Activated CD4-positive, alpha-beta T cell treated with anti-CD3 and anti-CD28 coated beads, Interleukin-2, Interleukin-4, amounts not matched to agents 100 ng/mL and 50 ng/mL, durations not matched to agents 16 hours and 8 hours (primary cell): ENCODE measurements around the gene BNC2.
"Not testable (repeated sequence)": the region's sequence is repeated elsewhere in the genome, so short reads cannot be mapped to it uniquely, and the experiment has no call there.

ENCODE experiments used
- DNase-seq: peaks from one replicate; pipeline ENCODE4 v3.0.0-alpha.2; 2020; ENCODE audit warnings: low spot score

BNC2 gene

DNA sequence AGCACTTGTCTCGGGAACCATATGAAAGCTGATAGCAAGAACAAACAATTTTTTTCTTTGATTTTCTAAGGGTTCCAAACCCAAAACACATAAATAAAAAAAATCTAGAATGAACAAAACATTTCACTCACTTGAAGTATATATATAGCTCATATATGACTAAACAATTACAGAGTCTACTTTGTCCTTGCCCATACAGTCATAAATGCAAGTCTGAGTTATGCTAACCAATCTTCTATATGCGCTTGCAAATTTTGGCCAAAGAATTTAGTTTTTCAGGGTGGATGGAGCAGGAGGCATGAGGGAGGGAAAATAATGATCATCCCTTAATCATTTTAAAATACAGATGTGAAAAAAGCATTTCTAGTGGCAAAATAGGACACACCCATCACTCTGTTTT is 370.1 kb downstream of the BNC2 start:
- DNase-seq = no peak

DNA sequence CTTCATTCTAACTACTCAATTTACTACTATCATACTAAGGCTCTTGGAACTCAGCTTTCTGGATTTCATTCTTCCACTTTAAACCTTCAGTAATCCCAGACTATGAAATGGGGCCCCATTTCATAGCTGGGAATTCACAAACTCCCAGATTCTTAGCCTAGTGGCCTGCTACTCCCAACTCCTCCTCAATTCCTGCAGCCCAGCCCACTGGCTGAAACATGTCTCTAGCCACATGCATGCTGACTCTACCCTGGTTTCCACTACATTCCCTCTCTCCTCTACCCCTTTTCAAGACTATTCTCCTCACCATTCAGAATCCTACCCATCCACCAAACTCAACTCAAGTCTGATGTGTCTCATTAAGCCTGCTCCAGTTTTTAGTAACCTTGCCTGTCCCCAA is 370.6 kb downstream of the BNC2 start:
- no peak for DNase-seq

DNA sequence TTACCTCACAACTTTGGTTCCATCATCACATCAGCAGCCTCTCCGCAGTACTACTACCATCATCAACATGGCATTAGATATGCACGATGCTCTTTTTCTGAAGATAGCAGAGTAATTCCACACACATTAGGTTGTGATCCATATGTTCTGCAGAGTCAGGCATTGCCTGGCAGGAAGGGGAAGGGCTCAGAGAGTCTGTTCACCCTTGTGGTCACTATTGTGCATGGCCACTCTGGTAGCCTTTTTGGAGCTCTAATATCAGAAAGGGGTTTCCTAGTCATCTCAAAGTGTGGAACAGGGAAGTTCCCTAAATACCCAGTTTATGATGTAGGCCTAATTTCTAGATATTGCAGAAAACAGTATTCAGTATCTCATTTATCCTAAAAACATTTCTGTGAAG is 373.6 kb downstream of the BNC2 start:
- no peak for DNase-seq

DNA sequence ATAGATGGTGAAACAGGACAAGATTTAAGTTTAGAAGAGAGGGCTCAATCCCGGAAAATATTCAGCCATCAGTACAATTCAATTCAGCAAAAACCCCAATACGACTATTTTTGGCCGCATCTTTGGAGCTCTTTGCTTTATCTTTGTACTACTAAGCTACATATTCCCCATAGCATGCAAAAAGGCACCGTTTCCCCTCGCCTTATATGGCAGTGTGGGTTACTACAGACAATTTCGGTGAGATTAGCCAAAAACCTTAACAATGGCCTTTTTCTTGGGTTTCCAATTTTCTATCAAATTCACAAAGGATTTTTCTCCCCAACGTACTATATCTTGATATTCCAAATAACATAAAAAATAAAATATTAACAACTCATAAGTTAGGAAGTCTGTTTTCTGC is 382.6 kb downstream of the BNC2 start:
- no peak for DNase-seq

DNA sequence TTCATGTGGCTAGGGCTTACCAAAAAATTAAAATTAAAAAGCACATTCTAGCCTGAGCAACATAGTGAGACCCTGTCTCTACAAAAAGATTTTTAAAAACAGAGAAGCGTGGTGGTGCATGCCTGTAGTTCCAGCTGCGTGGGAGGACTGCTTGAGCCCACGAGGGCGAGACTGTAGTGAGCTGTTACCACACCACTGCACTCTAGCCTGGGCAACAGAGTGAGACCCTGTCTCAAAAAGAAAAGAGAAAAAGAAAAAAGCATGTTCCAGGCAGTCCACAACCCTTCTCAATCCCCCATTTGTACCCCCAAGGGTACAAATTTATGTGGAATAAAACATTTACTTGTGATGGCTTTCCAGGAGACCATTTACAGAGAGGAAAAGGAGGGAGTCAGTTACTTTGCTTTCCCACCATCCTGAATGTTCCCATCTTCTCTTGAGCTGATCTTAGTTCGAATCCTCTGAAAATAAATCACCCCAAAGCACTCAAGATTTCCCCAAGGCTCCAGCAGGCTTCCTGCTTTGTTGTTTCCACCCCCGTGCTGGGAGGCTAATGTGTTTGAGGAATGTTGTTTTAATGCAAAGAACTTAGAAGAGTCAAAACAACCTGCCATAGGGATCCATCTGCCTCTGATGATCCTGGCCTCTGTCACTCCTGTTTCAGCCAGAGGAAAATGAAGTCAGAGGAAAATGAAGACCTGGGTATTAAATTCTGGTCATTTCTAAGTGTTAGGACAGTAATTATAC is 384.7 kb downstream of the BNC2 start:
- DNase-seq = no peak

DNA sequence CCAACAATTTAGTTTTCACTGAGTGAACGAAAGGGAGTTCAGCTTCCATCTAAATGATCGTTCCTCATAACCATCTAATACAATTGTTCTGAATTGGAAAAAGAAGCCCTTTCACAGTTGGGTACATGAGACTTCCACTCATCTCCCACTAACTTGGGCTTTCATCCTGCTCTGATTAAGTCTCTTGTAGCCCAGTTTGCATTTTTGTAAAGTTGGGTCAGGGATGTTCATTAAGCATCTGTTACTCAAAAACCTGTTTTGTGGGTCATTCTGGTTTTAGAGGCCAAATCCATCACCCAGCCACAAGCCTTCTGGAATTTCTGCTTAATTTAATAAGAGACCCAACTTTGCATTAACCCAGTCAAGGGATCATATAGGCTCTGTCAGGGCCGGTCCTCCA is 385.3 kb downstream of the BNC2 start:
- no peak for DNase-seq

DNA sequence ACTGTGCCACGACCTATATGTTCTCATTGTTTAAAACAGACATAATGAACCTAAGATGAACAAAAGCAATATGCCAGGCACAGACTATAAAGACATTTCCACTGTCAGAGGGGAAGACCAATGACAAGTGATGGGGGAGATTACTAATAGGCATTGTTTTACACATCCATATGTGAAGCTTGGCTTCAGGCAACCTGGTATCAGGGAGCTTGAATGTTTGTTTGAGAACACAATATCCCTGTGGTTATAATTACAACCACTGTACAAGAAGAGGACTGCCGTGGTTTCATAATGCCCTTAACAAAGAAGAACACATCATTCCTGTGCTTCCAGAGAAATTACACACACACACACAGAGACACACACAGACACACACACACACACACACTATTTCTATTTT is 385.7 kb downstream of the BNC2 start:
- no peak for DNase-seq

DNA sequence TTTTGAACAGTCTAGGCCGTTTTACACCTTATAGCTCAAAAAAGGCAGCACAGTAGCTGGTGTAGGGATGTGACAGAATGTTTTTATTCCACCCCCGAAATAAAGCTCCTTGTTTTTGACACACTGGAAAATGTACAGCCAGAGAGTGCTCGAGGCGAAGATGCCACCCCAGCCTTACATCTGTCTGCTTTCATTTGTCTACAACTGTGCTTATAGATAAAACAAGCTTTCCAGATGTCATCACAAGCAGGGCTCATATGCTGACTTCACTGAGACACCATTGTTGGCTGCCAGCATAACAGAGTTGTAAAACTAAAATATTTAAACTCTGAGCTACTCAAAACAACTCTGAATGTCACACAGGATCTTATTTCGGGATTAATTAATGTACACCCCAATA is 386.3 kb downstream of the BNC2 start:
- DNase-seq = no peak

DNA sequence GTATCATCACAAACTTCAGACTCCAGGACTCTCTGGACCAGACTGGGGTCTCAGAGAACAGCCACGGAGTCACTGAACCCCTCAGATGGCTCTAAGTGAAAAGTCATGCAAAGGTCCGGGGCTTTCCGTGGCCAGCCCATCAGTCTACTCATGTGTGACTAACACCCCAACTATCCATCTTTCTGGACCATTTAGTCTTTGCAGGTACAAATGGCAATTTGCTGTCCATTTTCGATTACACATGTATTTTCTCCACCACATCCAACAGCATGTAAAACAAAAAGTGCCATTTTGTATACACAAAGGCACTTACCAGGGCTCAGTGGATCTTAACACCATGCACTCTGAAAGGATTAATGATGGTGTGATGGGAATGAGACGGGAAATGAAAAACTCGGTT is 387.7 kb downstream of the BNC2 start:
- DNase-seq = no peak

DNA sequence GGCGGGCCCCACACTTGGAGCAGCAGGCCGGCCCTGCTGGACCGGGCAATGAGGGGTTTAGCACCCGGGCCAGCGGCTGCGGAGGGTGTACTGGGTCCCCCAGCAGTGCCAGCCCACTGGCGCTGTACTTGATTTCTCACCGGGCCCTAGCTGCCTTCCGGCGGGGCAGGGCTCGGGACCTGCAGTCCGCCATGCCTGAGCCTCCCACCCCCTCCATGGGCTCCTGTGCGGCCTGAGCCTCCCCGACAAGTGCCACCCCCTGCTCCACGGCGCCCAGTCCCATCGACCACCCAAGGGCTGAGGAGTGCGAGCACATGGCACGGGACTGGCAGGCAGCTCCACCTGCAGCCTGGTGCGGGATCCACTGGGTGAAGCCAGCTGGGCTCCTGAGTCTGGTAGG is 389.9 kb downstream of the BNC2 start:
- DNase-seq = not testable (repeated sequence)

DNA sequence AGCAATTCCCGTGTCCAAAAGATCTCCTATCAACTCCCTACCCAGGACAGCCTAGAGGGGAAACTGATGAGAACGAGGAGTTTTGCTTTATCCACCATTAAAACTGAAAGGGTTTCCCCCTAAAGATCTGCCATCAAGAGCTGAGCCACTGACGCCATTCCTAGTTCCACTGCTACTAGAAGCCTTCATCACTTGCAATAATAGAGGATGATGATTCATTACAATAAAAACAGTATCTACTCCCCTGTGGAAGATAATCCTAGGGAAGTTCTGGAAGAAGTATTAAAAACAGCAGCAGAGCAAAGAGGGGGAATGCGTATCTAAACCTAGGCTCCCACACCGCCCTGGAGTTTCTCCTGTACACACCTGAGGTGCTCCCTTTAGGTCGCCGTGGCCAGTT is 394.5 kb downstream of the BNC2 start:
- DNase-seq = no peak

DNA sequence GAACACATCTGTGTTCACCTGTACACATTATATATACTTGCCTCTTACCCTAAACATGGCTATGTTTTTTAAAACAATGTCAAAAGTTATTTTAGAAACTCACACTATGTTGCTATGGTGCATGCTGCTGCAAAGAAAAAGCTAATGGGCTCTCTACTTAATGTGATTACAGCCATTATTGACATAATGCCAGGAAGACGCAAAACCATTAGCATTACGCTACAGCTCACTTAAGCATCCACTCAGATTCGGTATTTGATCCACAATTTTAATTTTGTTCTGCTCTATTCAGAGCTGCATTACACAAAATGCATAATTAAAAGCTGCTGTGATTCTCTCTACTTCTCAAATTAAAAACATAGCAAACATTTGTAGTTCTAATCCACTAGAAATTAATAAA is 395.2 kb downstream of the BNC2 start:
- no peak for DNase-seq

DNA sequence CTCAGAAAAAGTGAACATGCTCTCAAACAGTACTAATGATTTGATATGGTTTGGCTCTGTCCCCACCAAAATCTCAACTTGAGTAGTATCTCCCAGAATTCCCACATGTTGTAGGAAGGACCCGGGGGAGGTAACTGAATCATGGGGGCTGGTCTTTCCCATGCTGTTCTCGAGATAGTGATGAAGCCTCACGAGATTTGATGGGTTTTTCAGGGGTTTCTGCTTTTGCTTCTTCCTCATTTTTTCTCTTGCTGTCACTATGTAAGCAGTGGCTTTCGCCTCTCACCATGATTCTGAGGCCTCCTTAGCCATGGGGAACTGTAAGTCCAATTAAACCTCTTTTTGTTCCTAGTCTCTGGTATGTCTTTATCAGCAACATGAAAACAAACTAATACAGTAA is 401.3 kb downstream of the BNC2 start:
- no peak for DNase-seq

DNA sequence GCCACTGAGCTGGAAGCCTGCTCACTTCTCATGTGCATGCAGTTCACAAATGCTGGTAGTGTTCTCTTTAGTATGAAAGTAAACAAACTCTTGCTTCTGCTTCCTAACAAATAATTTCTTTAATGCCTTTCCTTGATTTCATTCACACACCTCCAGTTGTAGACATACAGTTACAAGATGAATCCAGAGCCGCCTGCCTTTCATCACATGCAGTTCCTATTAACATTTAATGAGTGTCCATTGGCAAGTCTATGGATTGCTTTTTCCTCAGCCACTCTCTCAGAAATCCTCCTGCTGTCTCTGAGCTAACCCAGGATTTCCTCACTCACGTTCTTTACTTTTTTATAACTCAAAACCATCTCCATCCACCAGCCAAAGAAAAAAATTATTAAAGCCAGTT is 408.6 kb downstream of the BNC2 start:
- no peak for DNase-seq

DNA sequence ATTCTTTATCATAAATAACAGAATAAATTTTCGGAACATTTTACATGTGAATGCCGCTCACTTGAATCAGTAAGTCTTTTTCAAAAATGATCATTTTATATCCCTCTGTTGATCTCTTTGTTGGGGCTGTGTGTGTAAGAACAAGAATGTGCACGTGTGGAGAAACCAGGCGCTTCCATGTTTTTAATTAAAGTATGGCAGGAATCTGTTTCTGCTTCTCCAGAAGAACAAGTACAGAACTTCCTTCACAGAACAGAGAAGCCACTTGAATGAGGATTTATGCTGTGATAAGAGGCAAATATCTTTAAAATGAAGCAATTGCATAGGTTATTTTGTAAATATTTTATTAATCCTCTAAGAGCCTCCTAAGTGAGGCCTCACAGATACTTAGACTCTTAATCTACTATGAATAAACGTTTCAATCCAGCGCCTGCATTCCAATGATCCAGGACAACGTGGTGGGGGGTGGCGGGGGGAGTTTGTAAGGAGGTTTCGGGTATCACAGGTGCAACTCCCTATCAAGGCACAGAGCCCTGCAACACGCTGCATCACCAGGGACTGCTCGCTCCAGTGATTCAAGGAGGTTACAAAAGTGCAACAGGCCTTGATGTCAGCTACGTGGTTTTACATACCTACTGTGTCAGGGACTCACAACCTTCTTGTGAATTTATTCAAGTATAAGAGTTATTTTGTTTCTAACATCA is 409.2 kb downstream of the BNC2 start:
- no peak for DNase-seq

DNA sequence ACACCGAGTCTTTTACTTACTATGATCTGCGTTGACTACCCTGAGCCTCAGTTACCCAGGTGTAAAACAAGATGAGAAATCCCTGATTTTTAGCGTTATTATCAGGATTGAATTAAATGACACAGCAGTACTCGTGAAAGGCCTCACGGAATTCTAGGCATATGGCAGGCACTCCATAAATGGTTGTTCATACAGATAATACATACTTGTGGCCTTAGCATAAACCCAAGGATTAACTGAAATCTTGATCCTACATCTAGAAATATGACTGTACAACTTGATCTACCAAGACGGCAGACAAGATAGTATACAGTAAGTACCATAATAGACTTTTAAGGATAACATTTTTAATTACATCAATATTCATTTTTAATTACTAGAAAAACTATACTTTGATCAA is 409.8 kb downstream of the BNC2 start:
- no peak for DNase-seq

DNA sequence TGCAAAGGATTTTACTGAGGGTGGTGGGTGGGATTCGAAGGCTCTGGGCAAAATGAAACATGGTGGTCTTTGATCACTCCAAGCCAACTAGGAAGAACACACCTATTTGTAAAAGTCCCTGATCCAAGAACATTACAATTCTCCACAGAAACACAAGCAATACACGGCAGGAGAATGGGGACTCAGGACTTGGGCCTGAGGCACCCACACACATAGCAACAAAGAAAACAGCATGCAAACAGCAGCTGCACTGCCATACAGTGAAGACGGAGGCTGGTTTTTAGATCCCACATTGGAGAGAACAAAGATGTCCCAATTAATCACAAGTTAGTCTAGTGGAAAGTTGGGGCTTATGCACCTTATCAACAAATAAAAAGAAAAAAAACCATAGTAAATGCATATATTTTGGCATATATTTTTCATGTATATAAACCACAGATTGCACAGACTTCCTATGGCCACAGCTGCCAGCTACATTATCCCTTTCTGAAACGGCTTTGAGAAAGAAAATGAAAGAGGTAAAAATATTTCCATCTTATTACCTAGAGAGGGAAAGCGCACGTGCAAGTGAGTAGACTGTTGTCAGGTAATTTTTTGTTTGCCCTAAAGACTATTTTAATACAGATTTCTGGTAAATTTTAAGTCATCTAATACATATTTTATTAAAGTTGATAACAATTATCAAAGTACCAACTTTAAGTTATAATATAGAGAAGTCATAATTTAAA is 410.9 kb downstream of the BNC2 start:
- no peak for DNase-seq

DNA sequence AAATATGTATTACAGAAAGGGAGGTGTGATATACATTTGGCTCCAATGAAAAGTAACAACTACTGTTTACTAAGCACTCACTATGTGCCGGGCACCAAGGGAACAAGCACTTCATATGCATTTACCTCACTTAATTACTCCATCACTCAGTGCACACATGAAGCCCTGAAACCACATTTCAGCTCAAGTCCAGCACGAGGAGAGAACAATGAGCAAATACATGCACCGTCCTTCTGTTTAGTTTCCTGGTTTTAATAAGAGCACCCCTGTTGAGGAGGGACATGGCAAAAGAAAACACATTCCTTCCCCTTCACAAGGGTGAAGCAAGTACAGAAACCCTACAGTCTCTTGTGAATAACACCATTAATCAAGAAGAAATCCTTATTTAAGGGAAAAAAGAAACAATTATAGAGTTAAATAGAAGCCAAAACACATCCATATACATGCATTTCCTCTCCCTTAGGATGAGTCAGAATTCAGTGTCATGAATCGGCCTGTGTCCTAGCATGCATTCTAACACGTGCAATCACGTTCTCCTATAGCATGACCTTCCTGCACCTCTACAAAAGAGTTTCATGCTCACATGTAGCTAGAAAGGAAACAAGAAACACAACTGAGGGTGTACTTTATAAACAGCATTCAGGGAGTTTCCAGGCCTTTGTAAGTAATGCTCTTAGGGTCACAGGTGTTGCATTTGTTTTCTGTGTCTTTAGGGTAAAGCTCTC is 411.6 kb downstream of the BNC2 start:
- DNase-seq = no peak

DNA sequence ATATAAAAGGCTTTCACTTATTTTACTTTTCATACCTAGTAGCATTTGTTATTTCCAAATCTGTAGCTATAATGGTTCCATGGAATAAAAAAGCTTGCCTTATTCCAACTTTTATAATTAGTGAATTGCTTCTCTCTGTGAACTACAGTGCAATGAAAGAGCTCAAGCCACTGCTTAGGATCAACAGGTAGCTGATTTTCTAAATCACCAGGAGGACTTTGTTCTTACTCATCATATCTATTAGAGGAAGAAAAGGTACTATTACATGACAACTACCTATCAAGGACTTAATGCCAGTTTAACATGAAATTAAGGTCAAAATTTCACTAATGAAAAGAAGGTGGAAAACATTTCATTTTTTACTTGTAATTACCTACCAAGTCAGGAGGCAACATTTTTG is 414.6 kb downstream of the BNC2 start:
- no peak for DNase-seq

DNA sequence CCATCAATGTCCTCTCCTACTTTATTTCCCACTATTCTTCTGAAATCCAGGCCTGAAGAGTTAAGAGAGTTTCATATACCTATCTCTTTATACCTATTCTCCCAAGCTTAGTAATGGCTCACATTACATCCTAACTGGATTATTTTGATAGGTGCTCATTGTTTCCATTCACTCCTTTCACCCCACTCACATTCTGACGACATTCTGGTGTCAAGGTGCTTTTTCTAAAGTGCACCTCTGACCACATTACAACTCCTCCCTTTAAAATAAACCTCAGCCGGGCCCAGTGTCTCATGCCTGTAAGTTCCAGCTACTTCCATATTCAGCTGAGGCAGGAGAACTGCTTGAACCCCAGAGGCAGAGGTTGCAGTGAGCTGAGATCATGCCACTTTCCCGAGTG is 417.1 kb downstream of the BNC2 start:
- no peak for DNase-seq

DNA sequence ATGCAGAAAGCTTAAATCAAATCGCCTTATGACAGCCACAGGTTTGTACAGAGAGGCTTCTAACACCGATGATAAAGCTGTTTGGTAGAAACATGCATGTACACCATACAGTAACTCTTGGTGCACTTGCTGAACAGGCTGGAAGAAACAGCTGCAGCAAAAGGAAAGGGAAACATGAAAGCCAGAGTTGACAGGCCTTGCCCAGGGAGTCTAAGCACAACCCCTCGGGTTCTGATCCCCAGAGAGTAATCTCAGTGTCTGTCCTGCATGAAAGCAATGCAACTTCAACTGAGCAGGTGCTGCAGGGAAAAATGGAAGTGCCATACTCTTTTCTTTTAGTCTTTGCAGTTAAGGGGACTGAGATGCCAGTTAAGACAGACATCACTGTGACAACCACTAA is 419.9 kb downstream of the BNC2 start:
- DNase-seq = no peak

DNA sequence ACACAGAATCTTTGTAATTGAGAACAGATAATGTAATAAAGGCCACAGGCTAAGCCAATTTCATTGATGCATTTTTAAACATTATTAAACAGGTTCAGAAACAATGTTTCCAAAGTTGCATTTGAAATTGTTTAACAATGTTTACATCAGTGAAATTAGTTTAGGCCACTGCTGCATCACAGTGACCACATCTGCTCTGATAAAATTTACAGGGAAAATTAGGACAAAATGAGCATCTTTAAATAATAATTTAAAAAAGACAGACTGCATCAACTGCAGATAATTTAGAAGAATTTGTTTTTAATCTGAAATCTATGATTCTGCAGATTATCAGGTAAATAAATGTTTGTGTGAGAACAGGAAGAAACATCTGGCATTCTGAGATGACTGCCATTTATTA is 420.4 kb downstream of the BNC2 start:
- DNase-seq = no peak
